Liver (tissue), 9 donors: ENCODE data around the gene JAG2. TPM values are rescaled to one million over a fixed set of nuclear protein-coding genes. Genes with fewer than 3 reads are reported as not detected.

ENCODE experiments used
- DNase-seq: peaks from one replicate; pipeline ENCODE4 v3.0.0-alpha.2; 2017; ENCODE audit warnings: low spot score
- H3K27ac ChIP-seq, 2 donors: one replicate each; pipeline ENCODE4 v1.7.0; 2013; ENCODE audit warnings: inconsistent platforms in 2 of 2, low read length in 2 of 2, control low read depth in 1 of 2, low read depth in 1 of 2, mild to moderate bottlenecking in 1 of 2
- H3K27me3 ChIP-seq, 4 donors: one replicate each; pipeline versions ENCODE4 v1.6.1 to v1.7.0; 2013; ENCODE audit warnings: low read length in 3 of 4, inconsistent platforms in 1 of 4, mild to moderate bottlenecking in 1 of 4, moderate library complexity in 1 of 4; ENCODE audit not compliant: control insufficient read depth in 4 of 4, insufficient read depth in 4 of 4
- H3K36me3 ChIP-seq, 4 donors: one replicate each; pipeline versions ENCODE4 v1.6.1 to v1.7.0; 2013; ENCODE audit warnings: low read length in 3 of 4, mild to moderate bottlenecking in 3 of 4, low read depth in 1 of 4, moderate library complexity in 1 of 4; ENCODE audit not compliant: control insufficient read depth in 4 of 4, insufficient read depth in 3 of 4
- H3K4me1 ChIP-seq, 4 donors: one replicate each; pipeline versions ENCODE4 v1.6.1 to v1.7.0; 2013; ENCODE audit warnings: low read length in 3 of 4, mild to moderate bottlenecking in 3 of 4, moderate library complexity in 1 of 4; ENCODE audit not compliant: control insufficient read depth in 4 of 4, insufficient read depth in 4 of 4
- H3K4me3 ChIP-seq, 3 donors: one replicate each; pipeline versions ENCODE4 v1.6.1 to v1.7.0; 2013; ENCODE audit warnings: low read length in 3 of 3, control low read depth in 1 of 3, low read depth in 1 of 3, mild to moderate bottlenecking in 1 of 3
- H3K9ac ChIP-seq, 2 donors: one replicate each; pipeline ENCODE4 v1.7.0; 2013; ENCODE audit warnings: low read length in 2 of 2, mild to moderate bottlenecking in 2 of 2, moderate library complexity in 2 of 2, control low read depth in 1 of 2, low read depth in 1 of 2
- H3K9me3 ChIP-seq, 4 donors: one replicate each; pipeline versions ENCODE4 v1.6.1 to v1.7.0; 2013; ENCODE audit warnings: low read length in 3 of 4; ENCODE audit not compliant: control insufficient read depth in 4 of 4
- CTCF ChIP-seq: fragments of 150-350 bp; IDR thresholded peaks from 2 replicates; pipeline ENCODE4 v1.5.1; 2017; ENCODE audit warnings: improper control_type of control experiment, low read depth, low read length; ENCODE audit not compliant: missing input control
- EGR1 ChIP-seq, 2 donors: IDR thresholded peaks; 2 replicates each; pipeline ENCODE4 v1.6.1; 2016 to 2018; ENCODE audit warnings: antibody characterized with exemption in 2 of 2, low read depth in 2 of 2
- FOXA1 ChIP-seq: IDR thresholded peaks from 2 replicates; pipeline ENCODE4 v1.6.1; 2016; ENCODE audit warnings: antibody characterized with exemption
- FOXA2 ChIP-seq: IDR thresholded peaks from 2 replicates; pipeline ENCODE4 v1.6.1; 2016; ENCODE audit warnings: antibody characterized with exemption
- GABPA ChIP-seq, 2 donors: IDR thresholded peaks in 1 of 2; conservative IDR thresholded peaks in 1 of 2; 2 replicates each; pipeline ENCODE4 v1.6.1; 2016; ENCODE audit warnings: antibody characterized with exemption in 2 of 2, mild to moderate bottlenecking in 1 of 2, moderate library complexity in 1 of 2
- HNF4A ChIP-seq, 2 donors: conservative IDR thresholded peaks; 2 replicates each; pipeline ENCODE4 v1.6.1; 2016; ENCODE audit warnings: antibody characterized with exemption in 2 of 2, mild to moderate bottlenecking in 2 of 2
- HNF4G ChIP-seq: IDR thresholded peaks from 2 replicates; pipeline ENCODE4 v1.6.1; 2016; ENCODE audit warnings: antibody characterized with exemption
- JUND ChIP-seq, 2 donors: IDR thresholded peaks; 2 replicates each; pipeline ENCODE4 v1.6.1; 2016; ENCODE audit warnings: antibody characterized with exemption in 2 of 2
- NR2F2 ChIP-seq: IDR thresholded peaks from 2 replicates; pipeline ENCODE4 v1.6.1; 2016; ENCODE audit warnings: antibody characterized with exemption
- RAD21 ChIP-seq, 2 donors: IDR thresholded peaks; 2 replicates each; pipeline ENCODE4 v1.6.1; 2016; ENCODE audit warnings: antibody characterized with exemption in 2 of 2, mild to moderate bottlenecking in 2 of 2
- REST ChIP-seq: IDR thresholded peaks from 2 replicates; pipeline ENCODE4 v1.6.1; 2016; ENCODE audit warnings: antibody characterized with exemption, mild to moderate bottlenecking
- RXRA ChIP-seq, 2 donors: IDR thresholded peaks; 2 replicates each; pipeline ENCODE4 v1.6.1; 2017 to 2018; ENCODE audit warnings: antibody characterized with exemption in 2 of 2, mild to moderate bottlenecking in 1 of 2
- SP1 ChIP-seq: IDR thresholded peaks from 2 replicates; pipeline ENCODE4 v1.6.1; 2018; ENCODE audit warnings: antibody characterized with exemption, mild to moderate bottlenecking
- TAF1 ChIP-seq: conservative IDR thresholded peaks from 2 replicates; pipeline ENCODE4 v1.6.1; 2016; ENCODE audit warnings: antibody characterized with exemption, mild to moderate bottlenecking
- YY1 ChIP-seq: IDR thresholded peaks from 2 replicates; pipeline ENCODE4 v1.6.1; 2016; ENCODE audit warnings: antibody characterized with exemption, mild to moderate bottlenecking
- WGBS: extraction: QIAGEN DNeasy Blood & Tissue Kit; methylation state at CpG from one replicate; pipeline ENCODE4 v1.1.7; 2013; 5-methylcytosine and 5-hydroxymethylcytosine counted together
- polyA plus RNA-seq, 2 donors: library from polyadenylated mRNA; stranded (reverse) in 1 of 2; unstranded in 1 of 2; fragments of 200-250 nt in 1 of 2; fragments of >200 nt in 1 of 2; fragmentation: Nextera tagmentation in 1 of 2; extraction: Ambion mirVana in 1 of 2; gene quantifications; one replicate each; pipeline versions ENCODE4 v1.2.1 to v1.2.3, GENCODE V29; 2013 to 2015
- total RNA-seq, 2 donors: library from RNA; depleted of rRNA; stranded (reverse); fragments of >200 nt; gene quantifications; one replicate each; pipeline ENCODE4 v1.2.3, GENCODE V29; 2014
- TF ChIP-seq, protein P1 (sequence below): IDR thresholded peaks from 2 replicates; pipeline ENCODE4 v1.6.1; 2016; ENCODE audit warnings: antibody characterized with exemption
- TF ChIP-seq, protein P2 (sequence below): IDR thresholded peaks from 2 replicates; pipeline ENCODE4 v1.6.1; 2016; ENCODE audit warnings: antibody characterized with exemption
- TF ChIP-seq, protein P3 (sequence below): IDR thresholded peaks from 2 replicates; pipeline ENCODE4 v1.6.1; 2016; ENCODE audit warnings: antibody characterized with exemption
- donor health status: healthy.
- donor health status: healthy.
- donor health status: healthy.
- donor health status: healthy.
- donor health status: healthy.

Gene JAG2
- total and polyA plus RNA-seq, 4 donors = 0.24 to 1.0 (median 0.54) TPM

GRCh38 chr14:105100910-105101309 is 67.7 kb downstream of the JAG2 start:
- WGBS = 85% methylated on average over 4 of the region's 4 CpGs
- TF ChIP-seq, protein P1, sequence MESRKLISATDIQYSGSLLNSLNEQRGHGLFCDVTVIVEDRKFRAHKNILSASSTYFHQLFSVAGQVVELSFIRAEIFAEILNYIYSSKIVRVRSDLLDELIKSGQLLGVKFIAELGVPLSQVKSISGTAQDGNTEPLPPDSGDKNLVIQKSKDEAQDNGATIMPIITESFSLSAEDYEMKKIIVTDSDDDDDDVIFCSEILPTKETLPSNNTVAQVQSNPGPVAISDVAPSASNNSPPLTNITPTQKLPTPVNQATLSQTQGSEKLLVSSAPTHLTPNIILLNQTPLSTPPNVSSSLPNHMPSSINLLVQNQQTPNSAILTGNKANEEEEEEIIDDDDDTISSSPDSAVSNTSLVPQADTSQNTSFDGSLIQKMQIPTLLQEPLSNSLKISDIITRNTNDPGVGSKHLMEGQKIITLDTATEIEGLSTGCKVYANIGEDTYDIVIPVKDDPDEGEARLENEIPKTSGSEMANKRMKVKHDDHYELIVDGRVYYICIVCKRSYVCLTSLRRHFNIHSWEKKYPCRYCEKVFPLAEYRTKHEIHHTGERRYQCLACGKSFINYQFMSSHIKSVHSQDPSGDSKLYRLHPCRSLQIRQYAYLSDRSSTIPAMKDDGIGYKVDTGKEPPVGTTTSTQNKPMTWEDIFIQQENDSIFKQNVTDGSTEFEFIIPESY = no peak
- TF ChIP-seq RXRA (IDR thresholded peaks at IDR 0.05) (no peak), GABPA (IDR thresholded peaks at IDR 0.05 in 1 of 2, conservative IDR thresholded peaks at IDR 0.05 in 1 of 2) (no peak), EGR1 (IDR thresholded peaks at IDR 0.05; ENCODE audit: low read depth in 2 of 2) (no peak), YY1 (no peak), TAF1 (no peak), RAD21 (IDR thresholded peaks at IDR 0.05) (no peak), FOXA2 (no peak), FOXA1 (no peak)
- TF ChIP-seq, protein P2, sequence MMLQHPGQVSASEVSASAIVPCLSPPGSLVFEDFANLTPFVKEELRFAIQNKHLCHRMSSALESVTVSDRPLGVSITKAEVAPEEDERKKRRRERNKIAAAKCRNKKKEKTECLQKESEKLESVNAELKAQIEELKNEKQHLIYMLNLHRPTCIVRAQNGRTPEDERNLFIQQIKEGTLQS = no peak
- TF ChIP-seq, protein P3, sequence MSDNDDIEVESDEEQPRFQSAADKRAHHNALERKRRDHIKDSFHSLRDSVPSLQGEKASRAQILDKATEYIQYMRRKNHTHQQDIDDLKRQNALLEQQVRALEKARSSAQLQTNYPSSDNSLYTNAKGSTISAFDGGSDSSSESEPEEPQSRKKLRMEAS = no peak
- Histone ChIP-seq H3K9ac (no peak overlapping the region), H3K27ac (no peak overlapping the region), H3K4me3 (no peak overlapping the region), H3K36me3 (no peaks in the 10 kb centered on the region), H3K9me3 (peaks cover 0 to 9% (median 4%) of the 10 kb centered on the region in 4 donors), H3K27me3 (peaks cover 0 to 4% (median 0%) of the 10 kb centered on the region in 4 donors), H3K4me1 (no peaks in the 10 kb centered on the region)
- no peak for DNase-seq

DNA sequence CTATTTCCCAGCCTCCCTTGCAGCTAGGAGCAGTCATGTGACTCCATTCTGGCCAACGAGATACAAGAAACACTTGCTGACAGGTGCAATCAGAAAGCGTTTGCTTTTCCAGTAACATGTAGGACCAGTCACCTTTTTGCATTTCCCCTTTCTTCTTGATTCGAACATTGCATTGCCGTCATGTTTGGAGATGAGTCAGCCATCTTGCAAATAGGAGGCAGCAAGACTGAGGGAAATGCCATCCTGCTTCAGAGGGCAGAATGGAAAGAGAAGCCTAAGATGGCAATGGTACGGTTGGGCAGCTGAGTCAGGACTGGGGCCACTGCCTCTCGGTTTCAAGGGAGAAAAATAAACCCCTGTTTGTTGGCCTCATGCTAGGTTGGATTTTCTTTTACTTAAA is 68.8 kb downstream of the JAG2 start:
- Histone ChIP-seq H3K27ac (no peak overlapping the region), H3K27me3 (no peaks in the 10 kb centered on the region), H3K9me3 (peaks cover 0 to 9% (median 4%) of the 10 kb centered on the region in 4 donors), H3K36me3 (no peaks in the 10 kb centered on the region), H3K4me3 (no peak overlapping the region), H3K9ac (no peak overlapping the region), H3K4me1 (no peaks in the 10 kb centered on the region)
- TF ChIP-seq TAF1 (no peak), FOXA1 (no peak), NR2F2 (no peak), HNF4G (no peak), RXRA (IDR thresholded peaks at IDR 0.05) (no peak), GABPA (IDR thresholded peaks at IDR 0.05 in 1 of 2, conservative IDR thresholded peaks at IDR 0.05 in 1 of 2) (no peak), YY1 (no peak), FOXA2 (no peak), HNF4A (conservative IDR thresholded peaks at IDR 0.05) (no peak), SP1 (no peak), JUND (IDR thresholded peaks at IDR 0.05) (no peak), RAD21 (IDR thresholded peaks at IDR 0.05) (no peak), EGR1 (IDR thresholded peaks at IDR 0.05; ENCODE audit: low read depth in 2 of 2) (no peak), REST (no peak), CTCF (no peak)
- TF ChIP-seq, protein P1 = no peak
- TF ChIP-seq, protein P3 = no peak
- TF ChIP-seq, protein P2 = no peak
- 74% methylated on average over 6 of the region's 6 CpGs for WGBS
- DNase-seq = no peak
